Dendritic cell treated with granulocyte-macrophage colony-stimulating factor and Interleukin-4, amounts not matched to agents 40 ng/mL and 50 ng/mL, for 4 days (primary cell): ENCODE results near the gene LYPD8.

Source experiments
- H3K27ac Mint-ChIP-seq: one replicate; pipeline ENCODE4 v1.8.0; 2022; ENCODE audit warnings: mild to moderate bottlenecking, mixed read lengths
- H3K27me3 Mint-ChIP-seq: one replicate; pipeline ENCODE4 v1.8.0; 2022; ENCODE audit warnings: mild to moderate bottlenecking, mixed read lengths
- H3K36me3 Mint-ChIP-seq: one replicate; pipeline ENCODE4 v1.8.0; 2022; ENCODE audit warnings: low read depth, mixed read lengths
- H3K4me1 Mint-ChIP-seq: one replicate; pipeline ENCODE4 v1.8.0; 2022; ENCODE audit warnings: low read depth, mixed read lengths
- H3K4me3 Mint-ChIP-seq: one replicate; pipeline ENCODE4 v1.8.0; 2022; ENCODE audit warnings: mild to moderate bottlenecking, moderate library complexity, mixed read lengths
- H3K9me3 Mint-ChIP-seq: one replicate; pipeline ENCODE4 v1.8.0; 2022; ENCODE audit warnings: mixed read lengths
- intact Hi-C: fragments of 100-400 bp; cut with micrococcal nuclease; formaldehyde crosslinking; loops from one replicate; pipeline ENCODE4 v1.15.0; 2022

Gene LYPD8

GRCh38 chr1:248703674-248704073, 51.9 kb downstream of the LYPD8 start:
- Mint-ChIP-seq H3K27me3 (no peaks in the 10 kb centered on the region), H3K4me1 (peaks cover 14% of the 10 kb centered on the region), H3K36me3 (no peaks in the 10 kb centered on the region), H3K27ac (no peak overlapping the region), H3K9me3 (no peaks in the 10 kb centered on the region), H3K4me3 (no peak overlapping the region)
- intact Hi-C loops = loop anchor here (2.0 to 5.0 kb wide), 2 partner anchors 81 to 103 kb away; no protein-coding TSS in a partner anchor

- intact Hi-C loops = loop anchor here (5.0 kb wide), 1 partner anchor 80 kb away; no protein-coding TSS in a partner anchor
- Mint-ChIP-seq H3K27ac (no peak within 1 kb of the TSS), H3K27me3 (no peaks in the 10 kb centered on the region), H3K4me3 (no peak within 1 kb of the TSS), H3K36me3 (no peaks in the 10 kb centered on the region), H3K4me1 (peaks cover 6% of the 10 kb centered on the region), H3K9me3 (no peaks in the 10 kb centered on the region)
These were observed 52.8 kb downstream of the LYPD8 start, which contains the start of gene OR14I1 for GRCh38 chr1:248702714-248703113. OR14I1 (minus strand) TSS chr1:248702766.

GRCh38 chr1:248699099-248699498, 56.5 kb downstream of the LYPD8 start:
- no peak overlapping the region for H3K4me3 Mint-ChIP-seq
- intact Hi-C loops = no loop called here
- no peaks in the 10 kb centered on the region for H3K9me3 Mint-ChIP-seq
- H3K27ac Mint-ChIP-seq = no peak overlapping the region
- H3K27me3 Mint-ChIP-seq = no peaks in the 10 kb centered on the region
- H3K4me1 Mint-ChIP-seq = peaks cover 27% of the 10 kb centered on the region
- no peaks in the 10 kb centered on the region for H3K36me3 Mint-ChIP-seq

- no peak overlapping the region for H3K27ac Mint-ChIP-seq
- peaks cover 27% of the 10 kb centered on the region for H3K4me1 Mint-ChIP-seq
- intact Hi-C loops = no loop called here
- H3K9me3 Mint-ChIP-seq = no peaks in the 10 kb centered on the region
- H3K27me3 Mint-ChIP-seq = no peaks in the 10 kb centered on the region
- no peak overlapping the region for H3K4me3 Mint-ChIP-seq
- no peaks in the 10 kb centered on the region for H3K36me3 Mint-ChIP-seq
These were observed 57.7 kb downstream of the LYPD8 start for GRCh38 chr1:248697907-248698306.

GRCh38 chr1:248696774-248697173, 58.8 kb downstream of the LYPD8 start:
- H3K27me3 Mint-ChIP-seq = peaks cover 6% of the 10 kb centered on the region
- peaks cover 27% of the 10 kb centered on the region for H3K4me1 Mint-ChIP-seq
- H3K27ac Mint-ChIP-seq = no peak overlapping the region
- intact Hi-C loops = no loop called here
- no peak overlapping the region for H3K4me3 Mint-ChIP-seq
- no peaks in the 10 kb centered on the region for H3K36me3 Mint-ChIP-seq
- peaks cover 8% of the 10 kb centered on the region for H3K9me3 Mint-ChIP-seq

- intact Hi-C loops = no loop called here
These were observed 59.3 kb downstream of the LYPD8 start for GRCh38 chr1:248696261-248696660.

GRCh38 chr1:248695451-248696132, 60.0 kb downstream of the LYPD8 start:
- intact Hi-C loops = loop anchor here (2.0 kb wide), 1 partner anchor 111 kb away; no protein-coding TSS in a partner anchor

More at GRCh38 chr1:248696261-248696660, 59.3 kb downstream of the LYPD8 start:
- no peak overlapping the region for H3K4me3 Mint-ChIP-seq
- H3K27ac Mint-ChIP-seq = no peak overlapping the region
- H3K9me3 Mint-ChIP-seq = peaks cover 8% of the 10 kb centered on the region
- H3K36me3 Mint-ChIP-seq = no peaks in the 10 kb centered on the region
- H3K27me3 Mint-ChIP-seq = peaks cover 6% of the 10 kb centered on the region
- peaks cover 27% of the 10 kb centered on the region for H3K4me1 Mint-ChIP-seq

GRCh38 chr1:248691567-248692155, 63.9 kb downstream of the LYPD8 start:
- Mint-ChIP-seq H3K9me3 (peaks cover 20% of the 10 kb centered on the region), H3K4me1 (peaks cover 19% of the 10 kb centered on the region), H3K36me3 (no peaks in the 10 kb centered on the region), H3K4me3 (no peak overlapping the region), H3K27ac (no peak overlapping the region), H3K27me3 (peaks cover 8% of the 10 kb centered on the region)
- intact Hi-C loops = no loop called here

More at GRCh38 chr1:248695451-248696132, 60.0 kb downstream of the LYPD8 start:
- peaks cover 27% of the 10 kb centered on the region for H3K4me1 Mint-ChIP-seq
- H3K27ac Mint-ChIP-seq = no peak overlapping the region
- peaks cover 8% of the 10 kb centered on the region for H3K9me3 Mint-ChIP-seq
- H3K36me3 Mint-ChIP-seq = no peaks in the 10 kb centered on the region
- H3K4me3 Mint-ChIP-seq = no peak overlapping the region
- peaks cover 6% of the 10 kb centered on the region for H3K27me3 Mint-ChIP-seq
